Measurements from ENCODE around the gene NUP155.
A peak's percentile ranks its signal among the peaks of the same experiment; 100 is the strongest.
"Not testable (repeated sequence)": the region's sequence is repeated elsewhere in the genome, so short reads cannot be mapped to it uniquely, and the experiment has no call there.

NUP155 gene

DNA sequence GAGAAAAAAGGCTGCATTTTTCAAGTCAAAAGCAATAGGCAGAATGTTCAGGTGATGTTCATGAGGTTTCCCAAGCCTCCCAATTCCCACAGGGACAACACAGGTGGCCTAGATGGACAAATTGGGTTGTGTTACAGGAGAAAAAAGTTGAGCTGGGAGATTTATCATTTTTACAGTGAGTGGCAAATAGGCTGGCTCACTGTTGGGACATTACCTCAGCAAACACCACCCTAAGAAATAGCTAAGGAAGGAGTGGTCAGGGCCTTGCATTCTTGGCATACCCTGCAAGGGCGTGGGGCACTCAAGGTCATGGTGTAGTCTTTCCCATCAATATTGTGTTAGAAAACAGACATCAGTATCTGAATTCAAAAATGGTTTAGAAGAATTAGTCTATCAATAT lies 98.4 kb downstream of the NUP155 start:
- no peak for DNase-seq

DNA sequence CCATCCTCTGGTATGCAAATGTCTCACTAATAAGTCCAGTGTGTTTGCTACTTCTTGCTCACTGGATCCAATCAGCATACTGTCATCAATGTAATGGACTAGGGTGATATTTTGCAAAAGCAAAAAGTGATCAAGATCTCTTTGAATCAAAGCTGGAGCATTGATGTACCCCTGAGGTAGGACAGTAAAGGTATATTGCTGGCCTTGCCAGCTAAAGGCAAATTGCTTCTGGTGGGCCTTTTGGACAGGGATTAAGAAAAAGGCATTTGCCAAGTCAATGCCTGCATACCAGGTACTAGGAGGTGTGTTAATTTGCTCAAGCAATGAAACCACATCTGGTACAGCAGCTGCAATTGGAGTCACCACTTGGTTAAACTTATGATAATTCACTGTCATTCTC lies 102.8 kb downstream of the NUP155 start:
- not testable (repeated sequence) for DNase-seq

DNA sequence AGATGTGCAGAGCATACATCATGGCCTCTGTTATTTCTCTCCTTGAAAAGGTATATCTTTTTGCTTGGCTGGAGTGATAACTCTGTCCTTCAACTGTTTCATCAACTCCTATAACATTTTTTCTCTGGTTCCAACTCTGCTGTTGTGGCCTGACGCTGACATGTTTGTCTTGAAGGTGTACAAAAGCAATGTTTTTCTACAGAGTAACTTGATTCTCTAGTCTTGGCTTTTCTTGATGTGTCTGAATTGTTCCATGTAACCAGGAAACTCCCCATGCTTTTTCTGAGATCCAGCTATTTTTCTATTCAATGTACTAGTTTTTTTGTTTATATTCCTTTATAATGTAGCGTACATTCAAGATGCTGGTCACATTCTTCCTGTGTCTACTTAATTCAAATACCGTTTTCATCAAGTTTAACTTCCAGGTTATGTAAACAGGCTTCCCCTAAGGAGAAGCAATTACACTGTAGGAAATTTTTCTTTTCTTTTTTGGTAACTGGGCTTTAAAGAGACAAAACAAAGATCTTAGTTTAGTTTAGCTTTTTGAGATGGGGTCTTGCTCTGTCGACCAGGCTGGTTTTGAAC lies 115.0 kb downstream of the NUP155 start:
- DNase-seq: no peak

DNA sequence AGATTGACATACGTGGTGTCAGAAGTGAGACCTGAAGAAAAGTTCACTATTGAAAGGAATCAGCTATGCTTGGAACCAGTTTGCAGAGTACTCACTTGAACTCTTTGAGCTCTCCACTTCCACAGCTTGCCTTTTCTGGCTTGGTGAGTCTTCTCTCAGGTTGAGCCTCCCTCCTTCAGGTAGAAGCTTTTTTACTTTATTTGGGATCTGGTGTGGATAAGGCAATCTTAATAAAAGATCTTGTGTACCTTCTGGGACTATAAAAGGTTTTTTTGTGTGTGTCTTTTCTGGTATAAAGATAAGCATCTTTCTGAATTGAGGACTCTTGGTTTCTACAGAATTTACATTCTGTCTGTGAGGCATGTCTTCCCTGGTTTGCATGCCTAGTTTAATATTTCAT lies 116.3 kb downstream of the NUP155 start:
- DNase-seq: no peak

DNA sequence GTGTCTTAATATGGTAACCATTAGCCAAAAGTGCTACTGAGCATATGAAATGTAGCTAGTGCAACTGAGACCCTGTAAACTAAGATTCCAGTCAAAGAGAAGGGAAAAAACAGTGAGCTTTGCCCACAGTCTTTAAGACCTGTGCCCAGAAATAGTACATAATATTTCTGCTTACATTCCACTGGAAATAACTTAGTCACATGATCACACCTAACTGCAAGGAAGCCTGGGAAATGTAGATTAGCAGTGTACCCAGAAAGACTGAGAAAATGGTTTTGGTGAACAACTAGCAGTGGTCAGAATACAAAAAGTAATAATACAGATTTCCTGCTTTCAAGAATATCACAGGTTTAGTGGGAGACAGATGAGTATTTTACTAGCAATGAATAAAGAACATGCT lies 119.2 kb downstream of the NUP155 start:
- no peak for DNase-seq

DNA sequence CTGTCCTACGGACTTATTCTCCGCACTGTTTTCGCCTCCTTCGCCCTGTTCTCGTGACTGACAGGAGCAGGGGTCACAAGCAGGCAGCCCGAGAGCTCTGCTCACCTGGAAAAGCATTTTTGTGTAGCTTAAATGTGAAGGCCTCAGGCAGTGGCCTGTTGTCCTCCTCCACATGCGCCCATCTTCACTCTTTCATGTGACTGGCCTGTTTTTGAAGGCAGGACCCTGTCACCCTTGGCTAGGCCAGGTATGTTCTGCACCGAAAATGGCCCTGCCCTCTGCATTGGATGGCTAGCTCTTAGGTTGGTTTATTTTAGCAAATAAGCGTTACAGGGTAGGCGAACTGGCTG lies 121.1 kb downstream of the NUP155 start:
- no peak for DNase-seq

DNA sequence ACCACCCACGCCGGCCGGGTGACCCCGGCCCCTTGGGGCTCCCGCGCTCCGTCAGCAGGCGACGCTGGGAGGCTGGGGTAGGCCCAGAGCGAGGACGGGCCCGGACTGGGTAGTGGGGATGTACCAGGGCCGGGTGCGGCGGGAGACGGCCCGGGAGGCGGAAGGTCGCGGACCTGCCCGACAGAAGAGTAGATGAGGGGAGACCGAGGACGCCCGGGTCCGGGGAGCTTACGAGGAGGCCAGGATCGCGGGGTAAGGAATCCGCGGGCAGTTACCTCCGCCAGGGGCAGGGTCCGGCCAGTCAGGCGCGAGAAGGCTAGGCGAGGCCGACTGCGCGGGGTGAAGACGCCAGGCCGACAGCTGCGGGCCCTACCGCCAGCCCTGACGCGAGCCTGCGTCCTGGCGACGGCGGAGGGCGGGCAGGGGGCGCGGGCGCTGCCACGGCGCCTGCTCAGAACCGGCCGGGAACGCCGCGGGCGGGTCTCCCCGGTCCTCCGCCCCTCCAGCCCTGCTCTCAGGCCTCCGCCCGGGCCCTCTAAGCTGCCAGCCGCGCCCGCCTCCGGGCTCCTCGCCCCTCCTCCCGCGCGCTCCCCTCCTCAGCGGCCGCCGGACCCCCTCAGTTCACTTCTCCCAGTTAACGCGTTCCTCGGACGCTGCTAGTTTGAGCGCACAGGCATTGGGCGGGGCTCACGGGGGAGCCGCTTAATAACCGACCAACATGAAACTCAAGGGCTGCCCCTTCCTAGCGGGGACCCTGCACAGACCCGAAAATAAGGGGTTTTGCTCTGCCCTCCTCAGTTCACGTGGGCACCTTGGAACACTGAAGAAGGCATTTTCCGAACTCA lies 121.7 kb downstream of the NUP155 start, which contains the start of gene CPLANE1:
CPLANE1 (minus strand) TSS at position 407 of the 845 bp plus-strand sequence. CDS start 1,678 bp downstream, outside the sequence.
- peak; percentile 51 for DNase-seq

DNA sequence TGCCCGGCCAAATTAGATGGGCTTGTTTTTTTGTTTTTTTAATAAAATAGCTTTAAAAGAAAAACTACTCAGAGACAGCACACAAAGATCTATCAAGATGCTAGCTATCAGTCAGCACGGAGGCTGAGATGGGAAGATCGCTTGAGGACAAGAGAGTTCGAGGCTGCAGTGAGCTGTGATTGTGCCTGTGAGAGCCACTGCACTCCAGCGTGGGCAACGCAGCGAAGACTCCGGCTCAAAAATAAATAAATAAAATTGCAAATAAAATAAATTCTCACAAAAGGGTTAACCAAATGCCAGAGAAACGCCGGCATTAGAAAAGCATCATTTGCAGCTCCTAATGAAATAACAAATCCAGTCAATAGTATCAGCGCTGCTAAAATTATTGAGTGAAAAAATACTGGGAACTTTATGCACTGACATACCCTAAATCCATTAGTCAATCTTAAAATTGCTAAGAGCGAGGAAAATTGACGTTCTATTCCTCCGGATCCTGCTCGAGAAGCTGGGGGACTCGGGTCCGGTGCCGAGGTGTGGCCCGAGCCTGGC lies 122.4 kb downstream of the NUP155 start:
- DNase-seq: no peak

DNA sequence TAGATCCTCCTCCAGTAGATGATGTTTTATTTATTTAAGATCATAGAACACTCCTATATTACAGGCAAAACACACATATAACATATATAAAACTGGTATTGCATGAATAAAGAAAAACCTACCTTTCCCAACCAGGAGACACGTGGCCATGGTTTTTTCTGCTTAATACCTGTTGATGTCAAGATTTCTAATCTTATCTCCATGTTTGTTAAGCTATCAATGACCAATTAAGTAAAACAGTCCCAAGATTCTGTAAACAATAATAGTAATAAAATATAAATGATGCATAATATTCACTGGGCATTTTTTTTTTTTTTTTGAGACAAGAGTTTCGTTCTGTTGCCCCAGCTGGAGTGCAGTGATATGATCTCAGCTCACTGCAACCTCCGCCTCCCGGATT lies 123.4 kb downstream of the NUP155 start:
- no peak for DNase-seq

DNA sequence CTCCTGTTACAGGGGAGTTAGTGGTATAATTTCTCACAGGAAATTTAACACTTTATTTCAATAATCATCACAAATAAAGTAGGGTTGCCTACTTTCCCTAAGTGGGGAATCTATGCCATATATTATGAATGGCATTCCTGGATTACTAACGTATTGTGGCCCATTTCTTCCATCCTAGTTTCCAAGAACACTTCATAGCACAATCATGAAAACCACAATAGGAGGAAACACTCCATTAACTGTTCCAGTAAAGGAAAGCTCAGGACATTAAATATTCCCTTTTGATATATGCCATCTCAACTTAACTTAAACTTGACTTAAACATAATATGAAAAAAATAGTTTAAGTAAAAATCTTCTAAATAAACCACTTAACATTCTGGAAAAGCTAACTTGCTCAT lies 123.9 kb downstream of the NUP155 start:
- no peak for DNase-seq

All from CD4-positive, alpha-beta T cell treated with Interleukin-15 for 1 hour (primary cell).